Measurements from ENCODE around the gene PLBD2. TPM values are rescaled to one million over a fixed set of nuclear protein-coding genes. Genes with fewer than 3 reads are reported as not detected.
A peak's percentile ranks its signal among the peaks of the same experiment; 100 is the strongest.

The PLBD2 gene, protein sequence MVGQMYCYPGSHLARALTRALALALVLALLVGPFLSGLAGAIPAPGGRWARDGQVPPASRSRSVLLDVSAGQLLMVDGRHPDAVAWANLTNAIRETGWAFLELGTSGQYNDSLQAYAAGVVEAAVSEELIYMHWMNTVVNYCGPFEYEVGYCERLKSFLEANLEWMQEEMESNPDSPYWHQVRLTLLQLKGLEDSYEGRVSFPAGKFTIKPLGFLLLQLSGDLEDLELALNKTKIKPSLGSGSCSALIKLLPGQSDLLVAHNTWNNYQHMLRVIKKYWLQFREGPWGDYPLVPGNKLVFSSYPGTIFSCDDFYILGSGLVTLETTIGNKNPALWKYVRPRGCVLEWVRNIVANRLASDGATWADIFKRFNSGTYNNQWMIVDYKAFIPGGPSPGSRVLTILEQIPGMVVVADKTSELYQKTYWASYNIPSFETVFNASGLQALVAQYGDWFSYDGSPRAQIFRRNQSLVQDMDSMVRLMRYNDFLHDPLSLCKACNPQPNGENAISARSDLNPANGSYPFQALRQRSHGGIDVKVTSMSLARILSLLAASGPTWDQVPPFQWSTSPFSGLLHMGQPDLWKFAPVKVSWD
- 13.5 TPM for polyA plus RNA-seq (2013)

DNA sequence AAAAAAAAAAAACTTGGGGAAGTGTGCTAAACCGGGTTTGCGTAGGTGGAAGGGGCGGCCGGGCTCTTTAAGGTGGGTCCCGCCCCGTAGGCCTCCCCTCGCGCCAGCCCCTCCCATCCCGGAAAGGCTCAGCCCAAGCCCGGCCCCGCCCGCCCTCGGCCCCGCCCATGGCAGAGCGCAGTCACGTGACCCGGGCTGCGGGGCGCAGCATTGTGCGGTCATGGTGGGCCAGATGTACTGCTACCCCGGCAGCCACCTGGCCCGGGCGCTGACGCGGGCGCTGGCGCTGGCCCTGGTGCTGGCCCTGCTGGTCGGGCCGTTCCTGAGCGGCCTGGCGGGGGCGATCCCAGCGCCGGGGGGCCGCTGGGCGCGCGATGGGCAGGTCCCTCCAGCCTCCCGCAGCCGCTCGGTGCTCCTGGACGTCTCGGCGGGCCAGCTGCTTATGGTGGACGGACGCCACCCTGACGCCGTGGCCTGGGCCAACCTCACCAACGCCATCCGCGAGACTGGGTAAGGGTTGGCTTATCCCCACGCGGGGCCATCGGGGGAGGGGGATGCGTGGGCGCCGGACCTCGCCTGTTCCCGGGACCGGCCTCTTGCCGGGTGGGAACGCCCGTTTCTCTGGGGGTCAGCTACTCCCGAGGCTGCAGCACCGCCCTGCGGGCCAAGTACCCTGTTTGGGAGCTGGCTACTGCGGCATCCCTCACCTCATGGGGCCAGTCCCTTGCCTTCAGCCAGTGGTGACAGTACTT, at the start of gene PLBD2:
Gene PLBD2, plus strand, starts transcription at position 207 of the 752 bp plus-strand sequence. Its CDS starts 14 bp downstream, at position 221.
- 1% methylated on average over 52 of the region's 67 CpGs for WGBS (ENCODE audit: insufficient coverage)

DNA sequence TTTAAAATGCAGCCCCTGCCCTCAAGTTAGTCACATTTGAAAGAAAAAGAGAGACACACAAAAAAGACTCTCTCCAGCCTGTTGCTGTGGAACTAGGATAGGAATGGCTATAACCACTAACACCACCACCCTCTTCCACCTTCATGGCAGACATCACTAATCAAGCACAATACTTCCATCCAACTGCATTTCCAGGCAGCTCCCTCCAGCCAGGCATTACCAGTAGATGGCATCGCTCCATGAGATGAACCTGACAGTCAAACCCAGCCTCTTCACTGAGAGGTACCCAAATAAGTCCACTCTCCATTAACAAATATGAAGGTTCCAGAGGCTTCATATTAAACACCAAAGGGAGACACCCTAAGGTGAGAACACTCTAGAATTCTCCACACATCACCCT, 47.9 kb upstream of the PLBD2 start:
- no peaks in the 10 kb centered on the region for H3K27me3 ChIP-seq (replicated peaks in 2 of 5; ENCODE audit: control insufficient read depth in 4 of 5, insufficient read depth in 5 of 5, low read length in 4 of 5)
- WGBS (ENCODE audit: insufficient coverage) = 100% methylated on average over 1 of the region's 1 CpG
- H3K27ac ChIP-seq (ENCODE audit: insufficient read depth in 1 of 2, low read depth in 1 of 2, low read length in 2 of 2, poor library complexity in 1 of 2, severe bottlenecking in 2 of 2) = no peak overlapping the region
- ChIA-PET POLR2A (no interaction called here), CTCF (interaction anchor here (0.7 to 1.9 kb wide), 3 partner anchors 9 to 148 kb away, joined by 3 to 6 read pairs (median 4); no protein-coding TSS in a partner anchor)
- peaks cover 5 to 76% (median 43%) of the 10 kb centered on the region in 4 experiments for H3K36me3 ChIP-seq (ENCODE audit: control insufficient read depth in 4 of 4, insufficient read depth in 4 of 4, low read length in 3 of 4)
- peaks cover 0 to 3% (median 0%) of the 10 kb centered on the region in 5 experiments for H3K9me3 ChIP-seq (ENCODE audit: control extremely low read depth in 1 of 5, control insufficient read depth in 4 of 5, insufficient read depth in 2 of 5, low read depth in 1 of 5, low read length in 4 of 5)
- DNase-seq = peak in 2 of 3 donors; percentile 14 to 17
- no peaks in the 10 kb centered on the region for H3K4me1 ChIP-seq (ENCODE audit: control extremely low read depth in 1 of 4, control insufficient read depth in 4 of 4, insufficient read depth in 4 of 4, low read length in 3 of 4)
- no peak overlapping the region for H3K4me3 ChIP-seq (ENCODE audit: control insufficient read depth in 1 of 7, extremely low read depth in 1 of 7, insufficient read depth in 4 of 7, low read depth in 2 of 7, low read length in 6 of 7)

More for the DNA sequence above, at the start of gene PLBD2:
- no peaks in the 10 kb centered on the region for H3K9me3 ChIP-seq (ENCODE audit: control extremely low read depth in 1 of 5, control insufficient read depth in 4 of 5, insufficient read depth in 2 of 5, low read depth in 1 of 5, low read length in 4 of 5)
- peak within 1 kb of the TSS; percentile 38 to 81 (median 75) for H3K4me3 ChIP-seq (ENCODE audit: control insufficient read depth in 1 of 7, extremely low read depth in 1 of 7, insufficient read depth in 4 of 7, low read depth in 2 of 7, low read length in 6 of 7)
- no peaks in the 10 kb centered on the region for H3K27me3 ChIP-seq (replicated peaks in 2 of 5; ENCODE audit: control insufficient read depth in 4 of 5, insufficient read depth in 5 of 5, low read length in 4 of 5)
- peak within 1 kb of the TSS in 1 of 2 experiments; percentile 58 for H3K27ac ChIP-seq (ENCODE audit: insufficient read depth in 1 of 2, low read depth in 1 of 2, low read length in 2 of 2, poor library complexity in 1 of 2, severe bottlenecking in 2 of 2)
- peak; percentile 95 to 98 (median 98) for DNase-seq
- peaks cover 0 to 16% (median 12%) of the 10 kb centered on the region in 4 experiments for H3K4me1 ChIP-seq (ENCODE audit: control extremely low read depth in 1 of 4, control insufficient read depth in 4 of 4, insufficient read depth in 4 of 4, low read length in 3 of 4)
- no peaks in the 10 kb centered on the region for H3K36me3 ChIP-seq (ENCODE audit: control insufficient read depth in 4 of 4, insufficient read depth in 4 of 4, low read length in 3 of 4)
- POLR2A ChIA-PET = interaction anchor here (0.5 to 1.0 kb wide), 4 partner anchors 25 to 574 kb away, joined by 3 to 5 read pairs (median 4); no protein-coding TSS in a partner anchor
- CTCF ChIA-PET = interaction anchor here (0.6 kb wide), 1 partner anchor 9 kb away, joined by 3 read pairs; no protein-coding TSS in a partner anchor

DNA sequence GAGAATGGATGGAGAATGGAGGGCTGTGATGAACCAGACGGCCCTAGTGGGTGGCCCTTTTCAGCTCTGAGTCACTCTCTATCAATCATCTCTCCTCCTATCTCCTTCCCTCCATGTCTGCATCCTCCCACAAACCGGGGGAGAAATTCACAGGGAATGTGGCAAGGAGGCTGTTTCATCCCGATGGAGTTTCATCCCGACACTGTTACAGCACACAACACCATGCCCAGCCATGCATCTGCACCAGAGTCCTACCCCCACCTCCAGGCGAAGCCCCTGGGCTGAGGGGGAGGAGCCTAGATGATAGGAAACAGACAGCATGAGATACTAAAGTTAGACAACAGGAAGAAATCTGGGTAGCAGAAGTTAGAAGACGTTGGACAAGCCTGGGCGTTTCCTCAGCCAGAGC, 44.3 kb upstream of the PLBD2 start:
- H3K27ac ChIP-seq (ENCODE audit: insufficient read depth in 1 of 2, low read depth in 1 of 2, low read length in 2 of 2, poor library complexity in 1 of 2, severe bottlenecking in 2 of 2) = no peak overlapping the region
- no peaks in the 10 kb centered on the region for H3K4me1 ChIP-seq (ENCODE audit: control extremely low read depth in 1 of 4, control insufficient read depth in 4 of 4, insufficient read depth in 4 of 4, low read length in 3 of 4)
- peaks cover 0 to 3% (median 0%) of the 10 kb centered on the region in 5 experiments for H3K9me3 ChIP-seq (ENCODE audit: control extremely low read depth in 1 of 5, control insufficient read depth in 4 of 5, insufficient read depth in 2 of 5, low read depth in 1 of 5, low read length in 4 of 5)
- H3K36me3 ChIP-seq (ENCODE audit: control insufficient read depth in 4 of 4, insufficient read depth in 4 of 4, low read length in 3 of 4) = peaks cover 14 to 85% (median 53%) of the 10 kb centered on the region in 4 experiments
- CTCF ChIA-PET = interaction anchor here (0.5 to 1.5 kb wide), 5 partner anchors 10 to 604 kb away, joined by 3 to 5 read pairs (median 3); no protein-coding TSS in a partner anchor
- POLR2A ChIA-PET = no interaction called here
- no peak for DNase-seq
- 85% methylated on average over 3 of the region's 7 CpGs for WGBS (ENCODE audit: insufficient coverage)
- no peak overlapping the region for H3K4me3 ChIP-seq (ENCODE audit: control insufficient read depth in 1 of 7, extremely low read depth in 1 of 7, insufficient read depth in 4 of 7, low read depth in 2 of 7, low read length in 6 of 7)
- no peaks in the 10 kb centered on the region for H3K27me3 ChIP-seq (replicated peaks in 2 of 5; ENCODE audit: control insufficient read depth in 4 of 5, insufficient read depth in 5 of 5, low read length in 4 of 5)

DNA sequence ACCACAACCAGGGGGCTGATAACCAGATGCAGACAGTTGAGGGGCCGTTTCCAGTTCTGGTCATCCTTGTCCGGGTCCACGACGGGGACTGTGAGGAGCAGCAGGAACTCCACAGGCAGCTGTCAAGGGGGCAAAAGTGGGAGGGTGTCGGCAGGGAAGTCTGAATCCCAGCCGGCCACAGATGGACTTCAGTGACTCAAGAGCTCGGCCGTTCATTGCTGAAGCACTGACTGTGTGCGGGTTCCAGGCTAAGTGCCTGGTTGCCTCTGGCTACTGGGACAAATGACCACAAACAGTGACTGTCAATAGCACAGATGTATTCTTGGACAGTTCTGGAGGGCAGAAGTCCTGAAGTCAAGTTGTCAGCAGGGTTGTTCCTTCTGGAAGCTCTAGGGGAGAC, 43.0 kb upstream of the PLBD2 start:
- Histone ChIP-seq H3K9me3 (ENCODE audit: control extremely low read depth in 1 of 5, control insufficient read depth in 4 of 5, insufficient read depth in 2 of 5, low read depth in 1 of 5, low read length in 4 of 5) (peaks cover 0 to 2% (median 0%) of the 10 kb centered on the region in 5 experiments), H3K27me3 (replicated peaks in 2 of 5; ENCODE audit: control insufficient read depth in 4 of 5, insufficient read depth in 5 of 5, low read length in 4 of 5) (no peaks in the 10 kb centered on the region), H3K4me3 (ENCODE audit: control insufficient read depth in 1 of 7, extremely low read depth in 1 of 7, insufficient read depth in 4 of 7, low read depth in 2 of 7, low read length in 6 of 7) (no peak overlapping the region), H3K36me3 (ENCODE audit: control insufficient read depth in 4 of 4, insufficient read depth in 4 of 4, low read length in 3 of 4) (peaks cover 14 to 86% (median 56%) of the 10 kb centered on the region in 4 experiments), H3K27ac (ENCODE audit: insufficient read depth in 1 of 2, low read depth in 1 of 2, low read length in 2 of 2, poor library complexity in 1 of 2, severe bottlenecking in 2 of 2) (no peak overlapping the region), H3K4me1 (ENCODE audit: control extremely low read depth in 1 of 4, control insufficient read depth in 4 of 4, insufficient read depth in 4 of 4, low read length in 3 of 4) (no peaks in the 10 kb centered on the region)
- DNase-seq = no peak
- 95% methylated on average over 9 of the region's 9 CpGs for WGBS (ENCODE audit: insufficient coverage)
- POLR2A ChIA-PET = no interaction called here
- CTCF ChIA-PET = interaction anchor here (1.2 to 1.6 kb wide), 4 partner anchors 11 to 110 kb away, joined by 3 to 4 read pairs (median 3); no protein-coding TSS in a partner anchor

DNA sequence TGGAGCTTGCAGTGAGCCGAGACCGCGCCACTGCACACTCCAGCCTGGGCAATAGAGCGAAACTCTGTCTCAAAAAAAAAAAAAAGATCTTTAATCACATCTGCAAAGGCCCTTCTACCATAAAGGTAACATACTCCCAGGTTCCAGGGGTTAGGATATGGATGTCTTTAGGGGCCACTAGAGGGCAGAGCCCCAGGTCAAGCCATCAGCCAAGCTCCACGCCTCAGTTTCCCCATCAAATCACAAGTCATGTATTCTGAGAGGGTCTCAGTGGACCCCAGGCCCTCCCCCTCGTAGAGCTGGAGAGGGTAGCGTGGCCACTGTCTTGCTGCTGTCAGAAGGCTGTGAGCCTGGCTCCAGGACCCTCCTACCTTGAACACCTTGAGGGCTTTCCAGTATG, 42.2 kb upstream of the PLBD2 start:
- no peak overlapping the region for H3K27ac ChIP-seq (ENCODE audit: insufficient read depth in 1 of 2, low read depth in 1 of 2, low read length in 2 of 2, poor library complexity in 1 of 2, severe bottlenecking in 2 of 2)
- 100% methylated on average over 2 of the region's 7 CpGs for WGBS (ENCODE audit: insufficient coverage)
- H3K4me1 ChIP-seq (ENCODE audit: control extremely low read depth in 1 of 4, control insufficient read depth in 4 of 4, insufficient read depth in 4 of 4, low read length in 3 of 4) = no peaks in the 10 kb centered on the region
- no peak for DNase-seq
- no peak overlapping the region for H3K4me3 ChIP-seq (ENCODE audit: control insufficient read depth in 1 of 7, extremely low read depth in 1 of 7, insufficient read depth in 4 of 7, low read depth in 2 of 7, low read length in 6 of 7)
- no peaks in the 10 kb centered on the region for H3K9me3 ChIP-seq (ENCODE audit: control extremely low read depth in 1 of 5, control insufficient read depth in 4 of 5, insufficient read depth in 2 of 5, low read depth in 1 of 5, low read length in 4 of 5)
- POLR2A ChIA-PET = no interaction called here
- peaks cover 13 to 87% (median 57%) of the 10 kb centered on the region in 4 experiments for H3K36me3 ChIP-seq (ENCODE audit: control insufficient read depth in 4 of 4, insufficient read depth in 4 of 4, low read length in 3 of 4)
- CTCF ChIA-PET = interaction anchor here (1.6 kb wide), 1 partner anchor 109 kb away, joined by 4 read pairs; no protein-coding TSS in a partner anchor
- no peaks in the 10 kb centered on the region for H3K27me3 ChIP-seq (replicated peaks in 2 of 5; ENCODE audit: control insufficient read depth in 4 of 5, insufficient read depth in 5 of 5, low read length in 4 of 5)

DNA sequence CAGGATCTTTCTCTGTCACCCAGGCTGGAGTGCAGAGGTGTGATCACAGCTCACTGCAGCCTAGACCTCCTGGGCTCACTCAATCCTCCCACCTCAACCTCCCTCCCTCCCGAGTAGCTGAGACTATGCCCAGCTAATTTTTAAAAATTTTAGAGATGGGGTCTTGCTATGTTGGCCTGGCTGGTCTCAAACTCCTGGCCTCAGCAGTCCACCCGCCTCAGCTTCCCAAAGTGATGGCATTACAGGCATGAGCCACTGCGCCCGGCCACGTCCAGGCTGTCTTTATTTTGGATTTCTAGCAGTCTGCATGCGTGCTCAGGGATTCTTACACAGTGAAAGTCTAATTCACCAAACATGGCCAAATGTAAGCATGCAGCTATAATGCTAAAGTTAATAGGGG, 41.3 kb upstream of the PLBD2 start:
- ChIA-PET CTCF (interaction anchor here (1.0 kb wide), 1 partner anchor 66 kb away, joined by 4 read pairs; no protein-coding TSS in a partner anchor), POLR2A (no interaction called here)
- WGBS (ENCODE audit: insufficient coverage) = 92% methylated on average over 2 of the region's 6 CpGs
- Histone ChIP-seq H3K27me3 (replicated peaks in 2 of 5; ENCODE audit: control insufficient read depth in 4 of 5, insufficient read depth in 5 of 5, low read length in 4 of 5) (no peaks in the 10 kb centered on the region), H3K4me1 (ENCODE audit: control extremely low read depth in 1 of 4, control insufficient read depth in 4 of 4, insufficient read depth in 4 of 4, low read length in 3 of 4) (no peaks in the 10 kb centered on the region), H3K4me3 (ENCODE audit: control insufficient read depth in 1 of 7, extremely low read depth in 1 of 7, insufficient read depth in 4 of 7, low read depth in 2 of 7, low read length in 6 of 7) (no peak overlapping the region), H3K9me3 (ENCODE audit: control extremely low read depth in 1 of 5, control insufficient read depth in 4 of 5, insufficient read depth in 2 of 5, low read depth in 1 of 5, low read length in 4 of 5) (peaks cover 0 to 4% (median 1%) of the 10 kb centered on the region in 5 experiments), H3K36me3 (ENCODE audit: control insufficient read depth in 4 of 4, insufficient read depth in 4 of 4, low read length in 3 of 4) (peaks cover 14 to 89% (median 59%) of the 10 kb centered on the region in 4 experiments), H3K27ac (ENCODE audit: insufficient read depth in 1 of 2, low read depth in 1 of 2, low read length in 2 of 2, poor library complexity in 1 of 2, severe bottlenecking in 2 of 2) (no peak overlapping the region)
- no peak for DNase-seq
